ENCODE data around the gene CMPK2.

Gene CMPK2

GRCh38 chr2:6814312-6814711 lies 51.4 kb downstream of the CMPK2 start:
- TF ChIP-seq, protein P1, sequence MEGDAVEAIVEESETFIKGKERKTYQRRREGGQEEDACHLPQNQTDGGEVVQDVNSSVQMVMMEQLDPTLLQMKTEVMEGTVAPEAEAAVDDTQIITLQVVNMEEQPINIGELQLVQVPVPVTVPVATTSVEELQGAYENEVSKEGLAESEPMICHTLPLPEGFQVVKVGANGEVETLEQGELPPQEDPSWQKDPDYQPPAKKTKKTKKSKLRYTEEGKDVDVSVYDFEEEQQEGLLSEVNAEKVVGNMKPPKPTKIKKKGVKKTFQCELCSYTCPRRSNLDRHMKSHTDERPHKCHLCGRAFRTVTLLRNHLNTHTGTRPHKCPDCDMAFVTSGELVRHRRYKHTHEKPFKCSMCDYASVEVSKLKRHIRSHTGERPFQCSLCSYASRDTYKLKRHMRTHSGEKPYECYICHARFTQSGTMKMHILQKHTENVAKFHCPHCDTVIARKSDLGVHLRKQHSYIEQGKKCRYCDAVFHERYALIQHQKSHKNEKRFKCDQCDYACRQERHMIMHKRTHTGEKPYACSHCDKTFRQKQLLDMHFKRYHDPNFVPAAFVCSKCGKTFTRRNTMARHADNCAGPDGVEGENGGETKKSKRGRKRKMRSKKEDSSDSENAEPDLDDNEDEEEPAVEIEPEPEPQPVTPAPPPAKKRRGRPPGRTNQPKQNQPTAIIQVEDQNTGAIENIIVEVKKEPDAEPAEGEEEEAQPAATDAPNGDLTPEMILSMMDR (IDR thresholded peaks at IDR 0.05; ENCODE audit: low read length, missing control alignments), result no peak
- no peak overlapping the region for H3K4me3 ChIP-seq (replicated peaks; ENCODE audit: low read depth, low read length)
- no peak for DNase-seq (ENCODE audit: low read depth)

GRCh38 chr2:6813573-6813972 lies 52.1 kb downstream of the CMPK2 start:
- TF ChIP-seq, protein P1 (IDR thresholded peaks at IDR 0.05; ENCODE audit: low read length, missing control alignments), result no peak
- no peak overlapping the region for H3K4me3 ChIP-seq (replicated peaks; ENCODE audit: low read depth, low read length)
- no peak for DNase-seq (ENCODE audit: low read depth)

DNA sequence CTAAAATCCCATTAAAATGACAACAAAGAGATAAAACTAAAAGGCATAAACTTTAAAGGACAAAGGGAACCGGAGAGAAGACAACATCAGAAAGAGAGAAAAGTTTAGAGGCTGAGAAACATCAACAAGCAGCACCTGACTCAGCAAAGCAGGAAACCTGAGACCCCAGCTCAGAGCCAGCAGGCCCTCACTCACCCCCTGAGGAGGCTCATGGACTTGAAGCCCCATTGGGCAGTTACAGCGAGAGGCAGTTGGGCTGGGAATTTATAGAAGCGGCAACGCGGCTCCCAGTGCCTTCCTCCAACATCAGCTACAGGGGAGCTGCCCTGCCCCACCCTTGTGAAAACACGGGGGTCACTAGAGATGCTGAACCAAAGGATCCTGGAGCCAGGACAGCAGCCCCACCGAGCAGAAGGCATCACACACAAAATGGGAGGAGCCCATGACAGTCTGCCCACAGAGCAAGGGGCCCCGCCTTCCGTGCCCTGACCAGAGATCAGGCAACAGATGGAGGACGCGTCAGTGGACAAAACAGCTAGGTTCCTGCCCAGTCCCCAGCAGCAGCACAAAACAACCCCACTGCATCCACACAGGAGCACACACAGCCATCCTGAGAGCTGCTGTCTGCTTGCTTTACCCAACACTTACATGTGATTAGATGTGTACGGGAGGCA lies 52.7 kb downstream of the CMPK2 start:
- TF ChIP-seq, protein P1 (IDR thresholded peaks at IDR 0.05; ENCODE audit: low read length, missing control alignments), result no peak
- H3K4me3 ChIP-seq (replicated peaks; ENCODE audit: low read depth, low read length), result no peak overlapping the region
- no peak for DNase-seq (ENCODE audit: low read depth)

GRCh38 chr2:6810961-6811360 lies 54.7 kb downstream of the CMPK2 start:
- H3K4me3 ChIP-seq (replicated peaks; ENCODE audit: low read depth, low read length), result no peak overlapping the region
- no peak for DNase-seq (ENCODE audit: low read depth)
- TF ChIP-seq, protein P1 (IDR thresholded peaks at IDR 0.05; ENCODE audit: low read length, missing control alignments), result no peak

GRCh38 chr2:6808426-6808825 lies 57.3 kb downstream of the CMPK2 start:
- TF ChIP-seq, protein P1 (IDR thresholded peaks at IDR 0.05; ENCODE audit: low read length, missing control alignments), result no peak
- DNase-seq (ENCODE audit: low read depth), result no peak

GRCh38 chr2:6806604-6807003 lies 59.1 kb downstream of the CMPK2 start:
- no peak overlapping the region for H3K4me3 ChIP-seq (replicated peaks; ENCODE audit: low read depth, low read length)
- TF ChIP-seq, protein P1 (IDR thresholded peaks at IDR 0.05; ENCODE audit: low read length, missing control alignments), result no peak
- no peak for DNase-seq (ENCODE audit: low read depth)

More at GRCh38 chr2:6808426-6808825, 57.3 kb downstream of the CMPK2 start:
- no peak overlapping the region for H3K4me3 ChIP-seq (replicated peaks; ENCODE audit: low read depth, low read length)

GRCh38 chr2:6800553-6800952 lies 65.2 kb downstream of the CMPK2 start:
- H3K4me3 ChIP-seq (replicated peaks; ENCODE audit: low read depth, low read length), result no peak overlapping the region
- TF ChIP-seq, protein P1 (IDR thresholded peaks at IDR 0.05; ENCODE audit: low read length, missing control alignments), result no peak
- no peak for DNase-seq (ENCODE audit: low read depth)
